GM23248 (cell line): Measurements from ENCODE around the gene PSD4. TPM values are rescaled to one million over a fixed set of nuclear protein-coding genes. Genes with fewer than 3 reads are reported as not detected.

Experiments used
- DNase-seq: peaks from one replicate; pipeline ENCODE4 v3.0.0-alpha.2; 2015
- H2AFZ ChIP-seq: fragments of 200-600 bp; sonication (generic); 2 replicates; pipeline ENCODE4 v1.6.1; 2016; ENCODE audit warnings: antibody characterized with exemption
- H3F3A ChIP-seq: fragments of 200-600 bp; sonication (generic); 2 replicates; pipeline ENCODE4 v1.6.1; 2016; ENCODE audit warnings: mild to moderate bottlenecking, antibody characterized with exemption, mixed run types; ENCODE audit not compliant: insufficient read depth
- H3K27ac ChIP-seq: fragments of 200-600 bp; sonication (generic); 2 replicates; pipeline ENCODE4 v1.5.1; 2016; ENCODE audit warnings: mild to moderate bottlenecking
- H3K27me3 ChIP-seq: fragments of 200-600 bp; sonication (generic); replicated peaks from 2 replicates; pipeline ENCODE4 v1.6.1; 2016; ENCODE audit warnings: mild to moderate bottlenecking; ENCODE audit not compliant: insufficient read depth
- H3K36me3 ChIP-seq: fragments of 200-600 bp; sonication (generic); 2 replicates; pipeline ENCODE4 v1.6.1; 2016; ENCODE audit warnings: low read depth, mild to moderate bottlenecking
- H3K4me1 ChIP-seq: fragments of 200-600 bp; sonication (generic); 2 replicates; pipeline ENCODE4 v1.6.1; 2016; ENCODE audit warnings: mild to moderate bottlenecking; ENCODE audit not compliant: insufficient read depth
- H3K4me2 ChIP-seq: fragments of 200-600 bp; sonication (generic); one replicate; pipeline ENCODE4 v1.6.1; 2016; ENCODE audit warnings: mild to moderate bottlenecking; ENCODE audit not compliant: unreplicated experiment
- H3K4me3 ChIP-seq: fragments of 200-600 bp; sonication (generic); 2 replicates; pipeline ENCODE4 v1.5.1; 2016; ENCODE audit warnings: mild to moderate bottlenecking
- H3K79me2 ChIP-seq: fragments of 200-600 bp; sonication (generic); 2 replicates; pipeline ENCODE4 v1.6.1; 2016; ENCODE audit warnings: mild to moderate bottlenecking; ENCODE audit not compliant: insufficient read depth
- H3K9ac ChIP-seq: fragments of 200-600 bp; sonication (generic); 2 replicates; pipeline ENCODE4 v1.6.1; 2016; ENCODE audit warnings: mild to moderate bottlenecking
- H3K9me2 ChIP-seq: fragments of 200-600 bp; sonication (generic); 2 replicates; pipeline ENCODE4 v1.6.1; 2016; ENCODE audit warnings: mixed run types, mild to moderate bottlenecking, moderate library complexity; ENCODE audit not compliant: insufficient read depth
- H3K9me3 ChIP-seq: fragments of 200-600 bp; sonication (generic); one replicate; pipeline ENCODE4 v1.6.1; 2017; ENCODE audit warnings: low read depth
- H4K20me1 ChIP-seq: fragments of 200-600 bp; sonication (generic); 2 replicates; pipeline ENCODE4 v1.6.0; 2016; ENCODE audit not compliant: insufficient read depth
- EZH2 ChIP-seq: fragments of 200-600 bp; sonication (generic); IDR thresholded peaks from 2 replicates; pipeline ENCODE4 v1.6.1; 2018; ENCODE audit warnings: antibody characterized with exemption, mild to moderate bottlenecking; ENCODE audit not compliant: insufficient read depth, poor library complexity, severe bottlenecking
- EZH2phosphoT487 ChIP-seq: fragments of 200-600 bp; sonication (generic); IDR thresholded peaks from 2 replicates; pipeline ENCODE4 v1.6.1; 2018; ENCODE audit warnings: antibody characterized with exemption, moderate library complexity, mild to moderate bottlenecking, low read depth; ENCODE audit not compliant: insufficient read depth
- WGBS, 2 experiments: methylation state at CpG; one replicate each; pipeline ENCODE4 v1.1.6; 2015 to 2017; ENCODE audit warnings: low lambda C conversion rate in 2 of 2, low coverage in 1 of 2; ENCODE audit errors: missing lambda C conversion rate in 2 of 2; 5-methylcytosine and 5-hydroxymethylcytosine counted together
- in situ Hi-C: fragments of 300-500 bp; cut with MboI; formaldehyde crosslinking; loops from 2 replicates; pipeline ENCODE4 v1.15.0; 2020
- polyA plus RNA-seq: library from polyadenylated mRNA; unstranded; fragments of >200 nt; fragmentation: Nextera tagmentation; extraction: Ambion mirVana; gene quantifications from 2 replicates; pipeline ENCODE4 v1.2.1, GENCODE V29; 2016
- total RNA-seq: library from RNA; depleted of rRNA; stranded (reverse); fragments of >200 nt; shearing (Covaris generic); gene quantifications from 2 replicates; pipeline ENCODE4 v1.2.3, GENCODE V29; 2014

The PSD4 gene
- total and polyA plus RNA-seq, 2 experiments from 2014 or later: 1.1 to 6.1 TPM

DNA sequence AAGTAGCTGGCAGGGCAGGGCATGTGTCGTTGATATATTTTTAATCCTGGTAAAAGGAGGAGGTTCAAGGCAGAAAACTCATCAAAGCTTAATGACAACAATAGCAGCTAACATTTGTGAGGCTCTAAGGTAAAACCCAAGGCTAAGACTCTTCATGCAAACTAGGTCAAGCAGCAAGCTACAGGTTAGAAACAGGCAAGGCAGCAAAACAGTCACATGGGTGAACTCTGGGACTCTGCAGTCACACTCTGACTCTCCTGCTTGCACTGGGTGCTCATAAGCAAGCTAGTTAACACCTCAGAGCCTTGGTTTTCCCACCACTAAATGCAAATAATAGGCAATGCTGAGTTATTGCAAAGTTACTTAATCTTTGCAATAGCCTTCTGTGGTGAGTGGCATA, 38.5 kb upstream of the PSD4 start:
- H3K4me1 ChIP-seq: peaks cover 7% of the 10 kb centered on the region
- H3K27ac ChIP-seq: no peak overlapping the region
- in situ Hi-C loops: no loop called here
- no peaks in the 10 kb centered on the region for H3K36me3 ChIP-seq
- no peak overlapping the region for H3K9ac ChIP-seq
- H3K9me2 ChIP-seq: no peaks in the 10 kb centered on the region
- TF ChIP-seq EZH2phosphoT487: no peak
- TF ChIP-seq EZH2: no peak
- H3K4me2 ChIP-seq: no peak overlapping the region
- no peak overlapping the region for H2AFZ ChIP-seq
- H3F3A ChIP-seq: no peaks in the 10 kb centered on the region
- 84 to 87% methylated on average over 1 of the region's 1 CpG for WGBS, 2 experiments
- H3K9me3 ChIP-seq: no peaks in the 10 kb centered on the region
- no peaks in the 10 kb centered on the region for H3K79me2 ChIP-seq
- no peaks in the 10 kb centered on the region for H3K27me3 ChIP-seq
- no peaks in the 10 kb centered on the region for H4K20me1 ChIP-seq
- DNase-seq: no peak
- H3K4me3 ChIP-seq: no peak overlapping the region

- Histone ChIP-seq H3K4me1 (peaks cover 7% of the 10 kb centered on the region), H3K4me2 (no peak overlapping the region), H3K9ac (no peak overlapping the region), H3F3A (no peaks in the 10 kb centered on the region), H3K27me3 (no peaks in the 10 kb centered on the region), H3K27ac (no peak overlapping the region), H3K9me2 (no peaks in the 10 kb centered on the region), H3K36me3 (no peaks in the 10 kb centered on the region), H3K4me3 (no peak overlapping the region), H3K79me2 (no peaks in the 10 kb centered on the region), H3K9me3 (no peaks in the 10 kb centered on the region), H4K20me1 (no peaks in the 10 kb centered on the region), H2AFZ (no peak overlapping the region)
- 46 to 49% methylated on average over 8 of the region's 8 CpGs for WGBS, 2 experiments
- TF ChIP-seq EZH2 (no peak), EZH2phosphoT487 (no peak)
- in situ Hi-C loops: no loop called here
- peak; percentile 64 for DNase-seq
Measured at GRCh38 chr2:113136828-113137775, 36.7 kb upstream of the PSD4 start.

DNA sequence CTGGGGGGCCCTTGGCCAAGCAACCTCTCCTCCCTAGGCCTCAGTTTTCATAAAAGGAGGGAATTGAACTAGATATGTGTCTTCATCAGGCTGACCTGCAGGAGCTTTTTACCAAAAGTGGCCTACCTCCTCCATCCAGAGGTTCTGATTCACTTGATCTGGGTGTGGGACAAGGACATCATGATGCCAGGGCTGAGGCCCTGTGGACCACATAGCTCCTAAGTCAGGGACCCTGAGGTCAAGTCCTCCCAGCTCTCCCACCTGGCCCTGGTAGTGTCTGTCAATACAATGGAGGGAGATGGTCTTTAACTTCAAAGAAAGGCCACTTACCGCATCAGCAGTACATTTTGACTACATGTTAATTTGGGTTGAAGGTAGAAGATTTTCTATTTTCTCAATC, 35.9 kb upstream of the PSD4 start:
- 95 to 100% methylated on average over 1 of the region's 1 CpG for WGBS, 2 experiments
- no peaks in the 10 kb centered on the region for H3K79me2 ChIP-seq
- no peaks in the 10 kb centered on the region for H3F3A ChIP-seq
- TF ChIP-seq EZH2phosphoT487 (no peak), EZH2 (no peak)
- no peak overlapping the region for H3K27ac ChIP-seq
- peaks cover 7% of the 10 kb centered on the region for H3K4me1 ChIP-seq
- H4K20me1 ChIP-seq: no peaks in the 10 kb centered on the region
- in situ Hi-C loops: no loop called here
- no peaks in the 10 kb centered on the region for H3K9me3 ChIP-seq
- H3K36me3 ChIP-seq: no peaks in the 10 kb centered on the region
- DNase-seq: no peak
- no peaks in the 10 kb centered on the region for H3K9me2 ChIP-seq
- no peak overlapping the region for H2AFZ ChIP-seq
- no peak overlapping the region for H3K4me3 ChIP-seq
- H3K4me2 ChIP-seq: no peak overlapping the region
- no peak overlapping the region for H3K9ac ChIP-seq
- no peaks in the 10 kb centered on the region for H3K27me3 ChIP-seq

GRCh38 chr2:113138428-113139322, 35.1 kb upstream of the PSD4 start:
- no peak overlapping the region for H3K27ac ChIP-seq
- H3K4me2 ChIP-seq: peak overlapping the region; percentile 47
- no peaks in the 10 kb centered on the region for H3K9me3 ChIP-seq
- H3K4me1 ChIP-seq: peaks cover 4% of the 10 kb centered on the region
- peak; percentile 61 for DNase-seq
- no peaks in the 10 kb centered on the region for H4K20me1 ChIP-seq
- in situ Hi-C loops: no loop called here
- 47 to 49% methylated on average over 13 of the region's 13 CpGs for WGBS, 2 experiments
- no peak for TF ChIP-seq EZH2
- no peak for TF ChIP-seq EZH2phosphoT487
- H2AFZ ChIP-seq: peak overlapping the region; percentile 64
- no peaks in the 10 kb centered on the region for H3K79me2 ChIP-seq
- H3K27me3 ChIP-seq: no peaks in the 10 kb centered on the region
- no peaks in the 10 kb centered on the region for H3K36me3 ChIP-seq
- H3F3A ChIP-seq: no peaks in the 10 kb centered on the region
- H3K4me3 ChIP-seq: no peak overlapping the region
- H3K9me2 ChIP-seq: no peaks in the 10 kb centered on the region
- no peak overlapping the region for H3K9ac ChIP-seq
